CD14-positive monocyte (primary cell): ENCODE results near the gene FIP1L1. TPM values are rescaled to one million over a fixed set of nuclear protein-coding genes. Genes with fewer than 3 reads are reported as not detected.

Experiments
- DNase-seq, 3 donors: peaks; one replicate each; pipeline ENCODE4 v3.0.0-alpha.2; 2011 to 2022
- H2AFZ ChIP-seq: 2 replicates; pipeline ENCODE4 v1.6.0; 2012; ENCODE audit warnings: mild to moderate bottlenecking, low read depth, low read length, inconsistent platforms; ENCODE audit not compliant: insufficient read depth, poor library complexity, severe bottlenecking
- H3K27ac ChIP-seq, 2 donors: 1 replicate in 1 of 2; 2 replicates in 1 of 2; pipeline ENCODE4 v1.5.1; 2012 to 2013; ENCODE audit warnings: low read length in 2 of 2, control low read depth in 1 of 2, inconsistent platforms in 1 of 2, low read depth in 1 of 2, mild to moderate bottlenecking in 1 of 2
- H3K27me3 ChIP-seq, 2 donors: one replicate each; pipeline versions ENCODE4 v1.6.0 to v1.6.1; 2011 to 2013; ENCODE audit warnings: low read length in 2 of 2; ENCODE audit not compliant: control insufficient read depth in 2 of 2, insufficient read depth in 2 of 2
- H3K36me3 ChIP-seq, 2 donors: replicated peaks in 1 of 2; 1 replicate in 1 of 2; 2 replicates in 1 of 2; pipeline versions ENCODE4 v1.5.1 to v1.6.1; 2012 to 2013; ENCODE audit warnings: low read length in 2 of 2, control low read depth in 1 of 2, inconsistent platforms in 1 of 2, mild to moderate bottlenecking in 1 of 2; ENCODE audit not compliant: insufficient read depth in 2 of 2, control insufficient read depth in 1 of 2
- H3K4me1 ChIP-seq, 2 donors: 1 replicate in 1 of 2; 2 replicates in 1 of 2; pipeline versions ENCODE4 v1.5.1 to v1.6.1; 2012 to 2013; ENCODE audit warnings: low read length in 2 of 2, control low read depth in 1 of 2, inconsistent platforms in 1 of 2, mild to moderate bottlenecking in 1 of 2, moderate library complexity in 1 of 2; ENCODE audit not compliant: insufficient read depth in 2 of 2, control insufficient read depth in 1 of 2
- H3K4me2 ChIP-seq: replicated peaks from 2 replicates; pipeline ENCODE3; 2012; ENCODE audit warnings: low read length, moderate library complexity, mild to moderate bottlenecking; ENCODE audit not compliant: poor library complexity, severe bottlenecking; ENCODE audit errors: extremely low read depth
- H3K4me3 ChIP-seq, 3 experiments: fragments of 200-600 bp in 1 of 3; sonication (generic) in 1 of 3; replicated peaks in 1 of 3; 1 replicate in 2 of 3; 2 replicates in 1 of 3; pipeline ENCODE4 v1.5.1; 2011 to 2013; ENCODE audit warnings: low read length in 3 of 3, mild to moderate bottlenecking in 3 of 3, control low read depth in 2 of 3, low read depth in 2 of 3, inconsistent platforms in 1 of 3, moderate library complexity in 1 of 3
- H3K79me2 ChIP-seq: 2 replicates; pipeline ENCODE4 v1.6.0; 2012; ENCODE audit warnings: mild to moderate bottlenecking, control low read depth, inconsistent platforms, low read length, moderate library complexity; ENCODE audit not compliant: insufficient read depth
- H3K9ac ChIP-seq: 2 replicates; pipeline ENCODE4 v1.6.0; 2017; ENCODE audit warnings: low read length, mild to moderate bottlenecking; ENCODE audit not compliant: insufficient read depth, poor library complexity, severe bottlenecking
- H3K9me3 ChIP-seq, 2 donors: replicated peaks in 1 of 2; 1 replicate in 1 of 2; 2 replicates in 1 of 2; pipeline versions ENCODE4 v1.5.1 to v1.6.1; 2012 to 2013; ENCODE audit warnings: low read length in 2 of 2, control low read depth in 1 of 2; ENCODE audit not compliant: control insufficient read depth in 1 of 2, insufficient read depth in 1 of 2
- H4K20me1 ChIP-seq: 2 replicates; pipeline ENCODE4 v1.6.0; 2012; ENCODE audit warnings: mild to moderate bottlenecking, low read length, control low read depth, moderate library complexity; ENCODE audit not compliant: insufficient read depth
- H3K27ac Mint-ChIP-seq, 7 donors: one replicate each; pipeline ENCODE4 v1.8.0; 2020; ENCODE audit warnings: mild to moderate bottlenecking in 7 of 7, mixed read lengths in 7 of 7, moderate library complexity in 6 of 7, inconsistent platforms in 2 of 7
- H3K27me3 Mint-ChIP-seq, 3 donors: one replicate each; pipeline ENCODE4 v1.8.0; 2021 to 2022; ENCODE audit warnings: low read depth in 3 of 3, mild to moderate bottlenecking in 3 of 3, mixed read lengths in 3 of 3, moderate library complexity in 3 of 3, inconsistent platforms in 1 of 3
- H3K36me3 Mint-ChIP-seq, 2 donors: one replicate each; pipeline ENCODE4 v1.8.0; 2020; ENCODE audit warnings: mixed read lengths in 2 of 2, inconsistent platforms in 1 of 2, mild to moderate bottlenecking in 1 of 2
- H3K4me1 Mint-ChIP-seq: one replicate; pipeline ENCODE4 v1.8.0; 2020; ENCODE audit warnings: mild to moderate bottlenecking, mixed read lengths
- H3K4me3 Mint-ChIP-seq, 2 donors: one replicate each; pipeline ENCODE4 v1.8.0; 2020; ENCODE audit warnings: mild to moderate bottlenecking in 2 of 2, mixed read lengths in 2 of 2, moderate library complexity in 1 of 2
- H3K9me3 Mint-ChIP-seq, 7 donors: one replicate each; pipeline ENCODE4 v1.8.0; 2020 to 2022; ENCODE audit warnings: mixed read lengths in 7 of 7, mild to moderate bottlenecking in 6 of 7, moderate library complexity in 6 of 7, inconsistent platforms in 2 of 7
- CTCF ChIP-seq: fragments of 200-600 bp; IDR thresholded peaks from one replicate; pipeline ENCODE4 v1.8.0; 2022; ENCODE audit warnings: antibody characterized with exemption, mild to moderate bottlenecking
- intact Hi-C, 2 donors: fragments of 100-400 bp; cut with micrococcal nuclease; formaldehyde crosslinking; loops; one replicate each; pipeline versions ENCODE4 v1.15.0 to v1.15.1; 2023
- polyA plus RNA-seq, 3 donors: library from polyadenylated mRNA; depleted of rRNA in 1 of 3; unstranded in 2 of 3; stranded (reverse) in 1 of 3; fragments of 300-500 nt in 2 of 3; fragments of >200 nt in 1 of 3; fragmentation: Illumina TruSeq in 2 of 3; gene quantifications; 1 replicate in 2 of 3; 2 replicates in 1 of 3; pipeline ENCODE4 v1.2.3, GENCODE V29; 2012 to 2021

The FIP1L1 gene
- polyA plus RNA-seq, 3 donors, result 14.5 to 36.9 (median 25.4) TPM

GRCh38 chr4:53487766-53488165, 110.3 kb downstream of the FIP1L1 start:
- H3K27ac ChIP-seq, result no peak overlapping the region
- no peaks in the 10 kb centered on the region for H3K79me2 ChIP-seq
- peaks cover 3 to 7% (median 4%) of the 10 kb centered on the region in 3 donors for H3K27me3 Mint-ChIP-seq
- H3K36me3 Mint-ChIP-seq, result no peaks in the 10 kb centered on the region
- no peak overlapping the region for H3K4me3 Mint-ChIP-seq
- H3K4me1 Mint-ChIP-seq, result no peaks in the 10 kb centered on the region
- H3K27ac Mint-ChIP-seq, result no peak overlapping the region
- no peaks in the 10 kb centered on the region for H3K27me3 ChIP-seq
- H3K4me2 ChIP-seq, result no peak overlapping the region
- intact Hi-C loops, result no loop called here
- no peaks in the 10 kb centered on the region for H3K9me3 ChIP-seq
- no peaks in the 10 kb centered on the region for H4K20me1 ChIP-seq
- H3K4me3 ChIP-seq, result no peak overlapping the region
- H3K4me1 ChIP-seq, result no peaks in the 10 kb centered on the region
- no peaks in the 10 kb centered on the region for H3K36me3 ChIP-seq
- DNase-seq, result no peak
- H3K9ac ChIP-seq, result no peak overlapping the region
- H3K9me3 Mint-ChIP-seq, result peaks cover 0 to 7% (median 0%) of the 10 kb centered on the region in 7 donors
- H2AFZ ChIP-seq, result no peak overlapping the region
- no peak for TF ChIP-seq CTCF

- intact Hi-C loops, result no loop called here
- Mint-ChIP-seq H3K36me3 (no peaks in the 10 kb centered on the region), H3K4me1 (no peaks in the 10 kb centered on the region), H3K9me3 (peaks cover 0 to 5% (median 0%) of the 10 kb centered on the region in 7 donors), H3K4me3 (no peak overlapping the region), H3K27ac (no peak overlapping the region), H3K27me3 (peaks cover 3 to 7% (median 4%) of the 10 kb centered on the region in 3 donors)
- Histone ChIP-seq H4K20me1 (no peaks in the 10 kb centered on the region), H3K79me2 (no peaks in the 10 kb centered on the region), H3K9me3 (no peaks in the 10 kb centered on the region), H3K27me3 (no peaks in the 10 kb centered on the region), H3K9ac (no peak overlapping the region), H3K36me3 (no peaks in the 10 kb centered on the region), H3K4me1 (no peaks in the 10 kb centered on the region), H3K27ac (no peak overlapping the region), H3K4me3 (no peak overlapping the region), H2AFZ (no peak overlapping the region), H3K4me2 (no peak overlapping the region)
- no peak for TF ChIP-seq CTCF
- no peak for DNase-seq
These were observed 111.9 kb downstream of the FIP1L1 start for GRCh38 chr4:53489279-53489889.
